GM12872 (cell line): ENCODE results near the gene ZNF410.

Experiments
- CTCF ChIP-seq: IDR thresholded peaks from 3 replicates; pipeline ENCODE4 v1.5.1; 2011; ENCODE audit warnings: low read depth, mild to moderate bottlenecking, low read length, moderate library complexity; ENCODE audit not compliant: insufficient read depth

ZNF410 gene

GRCh38 chr14:73888460-73888725, 1.7 kb downstream of the ZNF410 start:
- TF ChIP-seq CTCF = no peak

GRCh38 chr14:73888971-73889370, 2.3 kb downstream of the ZNF410 start:
- no peak for TF ChIP-seq CTCF

- no peak for TF ChIP-seq CTCF
These were observed 2.7 kb downstream of the ZNF410 start for GRCh38 chr14:73889376-73889775.

- TF ChIP-seq CTCF = no peak
These were observed 9.3 kb downstream of the ZNF410 start for GRCh38 chr14:73895939-73896338.

GRCh38 chr14:73896521-73896920, 9.9 kb downstream of the ZNF410 start:
- no peak for TF ChIP-seq CTCF

- no peak for TF ChIP-seq CTCF
These were observed 16.4 kb downstream of the ZNF410 start for GRCh38 chr14:73903028-73903427.

- no peak for TF ChIP-seq CTCF
These were observed 23.0 kb downstream of the ZNF410 start for GRCh38 chr14:73909681-73910080.

GRCh38 chr14:73913256-73913655, 26.6 kb downstream of the ZNF410 start:
- TF ChIP-seq CTCF = no peak
